ENCODE measurements around the gene TXLNG. TPM values are rescaled to one million over a fixed set of nuclear protein-coding genes. Genes with fewer than 3 reads are reported as not detected.

Gene TXLNG
- total RNA-seq, 1 donor from 2014 or later, result 11.2 TPM

- no peak for TF ChIP-seq CTCF (IDR thresholded peaks at IDR 0.05)
- no peak overlapping the region for H3K27ac ChIP-seq
- intact Hi-C loops (cut with DNase I), result no loop called here
- H3K36me3 ChIP-seq, result peaks cover 4% of the 10 kb centered on the region
- H3K27me3 ChIP-seq (ENCODE audit: low read depth), result no peaks in the 10 kb centered on the region
- H3K4me1 ChIP-seq, result peaks cover 19% of the 10 kb centered on the region
- ATAC-seq (no peak), DNase-seq (no peak)
- H3K9me3 ChIP-seq, result no peaks in the 10 kb centered on the region
- peak overlapping the region; percentile 64 for H3K4me3 ChIP-seq
Observed at GRCh38 chrX:16868920-16869319, 82.7 kb downstream of the TXLNG start.

DNA sequence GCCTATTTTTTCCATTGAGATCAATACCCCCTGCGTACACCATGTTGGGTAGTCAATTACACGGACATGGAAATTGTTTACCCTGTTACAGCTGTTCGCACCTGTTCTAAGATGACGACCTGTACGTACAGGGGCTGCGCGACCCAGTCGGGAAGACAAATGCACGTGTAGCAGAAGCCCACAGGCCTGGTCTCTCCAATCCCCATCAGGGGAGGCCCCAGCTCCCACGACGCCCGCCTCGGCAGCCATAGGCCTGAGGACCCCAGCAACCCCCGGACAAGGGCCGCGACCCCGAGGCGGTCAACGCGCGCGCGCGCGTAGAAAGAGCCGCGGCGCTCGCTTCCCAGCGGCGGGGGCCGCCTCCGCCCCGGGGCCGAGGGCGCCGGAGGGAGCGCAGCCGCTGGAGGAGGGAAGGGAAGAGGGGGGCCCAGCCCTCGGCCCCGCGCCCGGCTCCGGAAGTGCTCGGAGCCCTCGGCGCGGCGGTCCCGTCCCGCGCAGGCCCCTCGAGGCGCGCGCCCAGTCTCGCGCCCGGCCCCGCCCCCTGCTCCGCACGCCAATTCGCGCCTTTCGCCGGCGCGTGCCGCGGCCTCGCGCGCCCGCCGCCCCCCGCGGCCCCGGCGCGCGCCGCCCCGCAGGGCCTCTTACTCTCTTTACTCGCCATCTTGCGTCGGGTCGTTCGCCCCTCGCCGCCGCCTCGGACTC lies 83.3 kb downstream of the TXLNG start:
- TF ChIP-seq CTCF (IDR thresholded peaks at IDR 0.05), result no peak
- Histone ChIP-seq H3K27me3 (ENCODE audit: low read depth) (no peaks in the 10 kb centered on the region), H3K9me3 (no peaks in the 10 kb centered on the region), H3K4me3 (peak overlapping the region; percentile 64), H3K36me3 (peaks cover 4% of the 10 kb centered on the region), H3K4me1 (peaks cover 19% of the 10 kb centered on the region), H3K27ac (peak overlapping the region; percentile 88)
- intact Hi-C loops (cut with DNase I), result no loop called here
- peak; percentile 43 for DNase-seq
- peak; percentile 41 to 54 for ATAC-seq

DNA sequence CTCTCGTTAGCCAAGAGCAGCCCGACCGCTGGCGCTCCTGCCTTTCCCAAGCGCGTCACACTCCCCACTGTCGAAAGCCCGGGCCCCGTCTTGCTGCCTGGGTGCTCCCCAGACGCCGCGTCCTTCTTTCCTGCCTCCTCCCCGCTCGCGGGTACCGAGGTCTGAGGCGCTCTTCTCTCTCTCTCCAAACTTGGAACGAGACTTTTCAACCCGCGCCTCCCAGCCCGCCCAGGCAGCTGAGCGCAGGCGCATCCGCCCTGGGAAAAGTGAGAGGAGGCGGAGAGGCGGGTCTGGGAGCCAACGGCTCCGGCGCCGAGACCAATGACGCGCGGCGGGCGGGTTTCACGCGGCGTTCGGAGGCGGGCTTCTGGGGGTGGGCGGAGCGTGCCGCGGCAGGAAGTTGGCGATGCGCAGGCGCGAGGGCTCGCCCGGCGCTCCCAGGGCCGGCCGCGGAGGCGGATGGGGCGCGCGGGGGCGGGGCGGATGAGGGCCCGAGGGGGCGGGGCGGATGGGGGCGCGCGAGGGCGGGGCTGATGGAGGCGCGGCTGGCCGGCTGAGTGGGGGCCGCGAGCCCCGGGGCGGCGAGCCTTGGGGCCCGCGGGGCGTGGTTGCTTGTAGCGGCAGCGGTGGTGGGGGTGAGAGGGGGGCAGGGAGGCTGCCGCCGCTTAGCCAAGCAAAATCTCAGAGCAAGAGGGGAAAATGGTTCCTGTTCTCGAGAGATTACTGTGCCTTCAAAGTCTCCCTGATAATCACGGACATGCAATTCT lies 84.0 kb downstream of the TXLNG start, which contains the start of gene RBBP7:
Gene RBBP7, minus strand, starts transcription at position 268 of the 767 bp plus-strand sequence. CDS start 309 bp downstream, outside the sequence.
- H3K36me3 ChIP-seq, result peaks cover 4% of the 10 kb centered on the region
- peak within 1 kb of the TSS; percentile 64 for H3K4me3 ChIP-seq
- H3K27ac ChIP-seq, result peak within 1 kb of the TSS; percentile 89
- ATAC-seq (peak; percentile 96 to 98), DNase-seq (peak; percentile 92)
- H3K4me1 ChIP-seq, result peaks cover 19% of the 10 kb centered on the region
- no peaks in the 10 kb centered on the region for H3K9me3 ChIP-seq
- intact Hi-C loops (cut with DNase I), result no loop called here
- no peak for TF ChIP-seq CTCF (IDR thresholded peaks at IDR 0.05)
- no peaks in the 10 kb centered on the region for H3K27me3 ChIP-seq (ENCODE audit: low read depth)

GRCh38 chrX:16870862-16871815 lies 84.9 kb downstream of the TXLNG start:
- Histone ChIP-seq H3K27me3 (ENCODE audit: low read depth) (no peaks in the 10 kb centered on the region), H3K4me1 (peaks cover 19% of the 10 kb centered on the region), H3K4me3 (peak overlapping the region; percentile 59), H3K36me3 (peaks cover 4% of the 10 kb centered on the region), H3K27ac (peak overlapping the region; percentile 89), H3K9me3 (no peaks in the 10 kb centered on the region)
- DNase-seq (peak; percentile 56), ATAC-seq (peak; percentile 12 to 31)
- no peak for TF ChIP-seq CTCF (IDR thresholded peaks at IDR 0.05)
- intact Hi-C loops (cut with DNase I), result no loop called here

DNA sequence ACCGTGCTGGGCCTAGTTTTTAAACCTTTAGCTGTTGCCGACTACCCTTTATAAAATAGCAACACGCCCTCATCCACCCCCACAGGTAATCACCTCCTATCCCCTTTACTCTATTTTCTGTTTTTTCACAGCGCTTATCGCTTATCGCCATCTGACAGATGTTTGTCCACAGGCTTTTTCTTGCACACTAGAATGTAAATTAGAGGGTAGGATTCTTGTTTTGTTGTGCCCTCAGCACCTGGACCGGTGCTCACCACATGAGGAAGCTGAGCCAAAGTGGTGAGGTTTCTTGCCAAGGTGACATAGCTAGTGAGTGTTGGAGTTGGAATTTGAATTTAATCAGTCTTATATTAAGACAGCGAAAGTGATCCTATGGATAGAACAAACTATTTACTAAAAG lies 86.8 kb downstream of the TXLNG start:
- ATAC-seq (no peak), DNase-seq (no peak)
- H3K4me1 ChIP-seq, result peaks cover 13% of the 10 kb centered on the region
- no peak overlapping the region for H3K4me3 ChIP-seq
- intact Hi-C loops (cut with DNase I), result no loop called here
- H3K36me3 ChIP-seq, result peaks cover under 1% of the 10 kb centered on the region
- H3K27ac ChIP-seq, result no peak overlapping the region
- H3K9me3 ChIP-seq, result no peaks in the 10 kb centered on the region
- H3K27me3 ChIP-seq (ENCODE audit: low read depth), result no peaks in the 10 kb centered on the region
- no peak for TF ChIP-seq CTCF (IDR thresholded peaks at IDR 0.05)
